ENCODE results near the gene GATA5. TPM values are rescaled to one million over a fixed set of nuclear protein-coding genes. Genes with fewer than 3 reads are reported as not detected.

GATA5 gene
- total RNA-seq, 5 donors from 2014 or later (not counting 1 experiment from before 2014, with no cell fraction given) = not detected

DNA sequence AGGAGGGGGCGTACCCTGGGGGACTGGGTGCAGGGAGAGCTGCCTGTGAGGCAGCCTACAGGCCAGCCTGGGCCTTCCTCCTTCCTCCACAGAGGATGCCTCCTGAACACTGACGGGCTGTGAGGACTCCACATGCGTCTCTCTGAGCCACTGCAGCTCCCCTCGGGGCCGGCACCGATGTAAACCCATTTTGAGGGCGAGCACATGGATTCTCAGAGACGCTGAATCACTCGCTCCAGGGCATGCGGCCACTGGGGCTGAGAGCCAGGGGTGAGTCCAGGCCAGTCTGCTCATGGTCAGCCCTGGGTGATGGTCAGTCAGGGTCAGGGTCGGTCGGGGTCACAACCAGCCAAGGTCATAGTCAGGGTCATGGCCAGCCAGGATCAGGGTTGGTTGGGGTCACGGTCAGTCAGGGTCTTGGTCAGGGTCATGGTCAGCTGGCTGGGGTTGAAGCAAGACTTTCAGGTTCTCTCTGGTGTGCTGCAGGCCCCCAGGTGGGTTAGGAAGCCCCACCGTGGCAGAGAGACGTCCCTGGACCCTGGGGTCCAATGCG is 33.7 kb downstream of the GATA5 start:
- no peaks in the 10 kb centered on the region for H3K36me3 Mint-ChIP-seq
- CTCF ChIA-PET = no interaction called here
- no peak overlapping the region for H3K4me3 Mint-ChIP-seq
- no peaks in the 10 kb centered on the region for H3K9me3 Mint-ChIP-seq
- Histone ChIP-seq H3K9me3 (no peaks in the 10 kb centered on the region), H3K27ac (ENCODE audit: low read length) (no peak overlapping the region), H3K27me3 (replicated peaks in 1 of 2; ENCODE audit: control insufficient read depth in 2 of 2, extremely low read depth in 1 of 2, insufficient read depth in 2 of 2, low read length in 1 of 2) (peaks cover 0 to 67% of the 10 kb centered on the region in 2 experiments), H3K4me3 (ENCODE audit: control insufficient read depth in 1 of 2, extremely low read depth in 1 of 2, low read length in 1 of 2) (no peak overlapping the region), H3K36me3 (ENCODE audit: control insufficient read depth in 2 of 2, extremely low read depth in 1 of 2, insufficient read depth in 1 of 2, low read length in 1 of 2) (no peaks in the 10 kb centered on the region), H3K4me1 (ENCODE audit: control insufficient read depth in 1 of 2, extremely low read depth in 1 of 2, insufficient read depth in 2 of 2, low read length in 2 of 2) (no peaks in the 10 kb centered on the region)
- DNase-seq = no peak
- WGBS (ENCODE audit: insufficient coverage) = 77% methylated on average over 16 of the region's 16 CpGs
- no peak overlapping the region for H3K27ac Mint-ChIP-seq
- POLR2A ChIA-PET = no interaction called here
- peaks cover 7 to 32% of the 10 kb centered on the region in 2 donors for H3K27me3 Mint-ChIP-seq
- no peak for ATAC-seq (replicated peaks in 1 of 4)
- H3K4me1 Mint-ChIP-seq = no peaks in the 10 kb centered on the region

DNA sequence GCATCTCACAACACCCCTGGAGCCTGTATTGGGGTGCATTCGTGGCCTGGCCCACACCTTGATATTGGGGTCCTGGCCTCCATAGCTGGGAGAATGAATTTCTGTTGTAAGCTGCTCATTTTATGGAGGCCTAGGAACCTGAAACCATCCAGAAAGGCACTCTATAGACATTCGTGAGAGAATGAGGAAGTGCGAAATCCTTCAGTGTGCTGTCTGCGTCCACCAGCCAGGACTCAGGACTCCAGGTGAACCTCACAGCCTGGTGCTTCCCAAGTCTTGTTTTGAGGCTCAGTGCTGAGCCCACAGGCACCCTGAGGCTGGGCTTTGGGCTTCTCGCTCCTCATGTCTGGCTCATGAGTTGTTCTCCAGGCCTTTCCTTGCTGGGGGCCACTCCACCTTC is 36.6 kb downstream of the GATA5 start:
- Histone ChIP-seq H3K4me3 (ENCODE audit: control insufficient read depth in 1 of 2, extremely low read depth in 1 of 2, low read length in 1 of 2) (no peak overlapping the region), H3K27ac (ENCODE audit: low read length) (no peak overlapping the region), H3K36me3 (ENCODE audit: control insufficient read depth in 2 of 2, extremely low read depth in 1 of 2, insufficient read depth in 1 of 2, low read length in 1 of 2) (no peaks in the 10 kb centered on the region), H3K4me1 (ENCODE audit: control insufficient read depth in 1 of 2, extremely low read depth in 1 of 2, insufficient read depth in 2 of 2, low read length in 2 of 2) (no peaks in the 10 kb centered on the region), H3K27me3 (replicated peaks in 1 of 2; ENCODE audit: control insufficient read depth in 2 of 2, extremely low read depth in 1 of 2, insufficient read depth in 2 of 2, low read length in 1 of 2) (peaks cover 0 to 70% of the 10 kb centered on the region in 2 experiments), H3K9me3 (no peaks in the 10 kb centered on the region)
- Mint-ChIP-seq H3K36me3 (no peaks in the 10 kb centered on the region), H3K27me3 (peaks cover 19 to 52% of the 10 kb centered on the region in 2 donors), H3K9me3 (no peaks in the 10 kb centered on the region), H3K4me1 (no peaks in the 10 kb centered on the region), H3K4me3 (no peak overlapping the region), H3K27ac (no peak overlapping the region)
- ATAC-seq (replicated peaks in 1 of 4) (no peak), DNase-seq (no peak)
- POLR2A ChIA-PET = no interaction called here
- WGBS (ENCODE audit: insufficient coverage) = 47% methylated on average over 4 of the region's 5 CpGs
- CTCF ChIA-PET = no interaction called here

DNA sequence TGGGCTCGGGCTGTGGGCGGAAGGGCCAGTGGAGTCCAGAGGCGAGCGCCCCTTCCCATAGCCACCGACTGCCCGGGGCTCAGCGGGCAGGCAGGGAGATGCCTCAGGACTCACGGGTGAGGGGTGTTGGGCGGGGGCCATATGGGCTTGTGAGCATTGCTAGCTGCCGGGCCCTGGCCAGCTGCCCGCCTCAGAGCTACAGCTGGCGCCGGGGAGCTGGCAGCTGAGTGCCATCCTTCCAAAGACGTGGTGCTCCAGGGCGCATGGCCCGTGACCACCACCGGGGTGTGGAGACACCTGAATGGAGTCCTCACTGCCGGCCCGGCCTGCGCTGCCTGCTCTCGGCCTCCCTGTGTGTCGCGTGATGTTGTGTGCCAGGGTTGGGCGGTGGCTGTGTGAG is 37.9 kb downstream of the GATA5 start:
- Mint-ChIP-seq H3K9me3 (no peaks in the 10 kb centered on the region), H3K36me3 (no peaks in the 10 kb centered on the region), H3K4me1 (no peaks in the 10 kb centered on the region), H3K4me3 (no peak overlapping the region), H3K27ac (no peak overlapping the region), H3K27me3 (peaks cover 19 to 55% of the 10 kb centered on the region in 2 donors)
- Histone ChIP-seq H3K27ac (ENCODE audit: low read length) (no peak overlapping the region), H3K4me3 (ENCODE audit: control insufficient read depth in 1 of 2, extremely low read depth in 1 of 2, low read length in 1 of 2) (no peak overlapping the region), H3K27me3 (replicated peaks in 1 of 2; ENCODE audit: control insufficient read depth in 2 of 2, extremely low read depth in 1 of 2, insufficient read depth in 2 of 2, low read length in 1 of 2) (peaks cover 0 to 80% of the 10 kb centered on the region in 2 experiments), H3K4me1 (ENCODE audit: control insufficient read depth in 1 of 2, extremely low read depth in 1 of 2, insufficient read depth in 2 of 2, low read length in 2 of 2) (no peaks in the 10 kb centered on the region), H3K36me3 (ENCODE audit: control insufficient read depth in 2 of 2, extremely low read depth in 1 of 2, insufficient read depth in 1 of 2, low read length in 1 of 2) (no peaks in the 10 kb centered on the region), H3K9me3 (no peaks in the 10 kb centered on the region)
- 87% methylated on average over 24 of the region's 24 CpGs for WGBS (ENCODE audit: insufficient coverage)
- DNase-seq (no peak), ATAC-seq (replicated peaks in 1 of 4) (no peak)
- ChIA-PET CTCF (no interaction called here), POLR2A (no interaction called here)

DNA sequence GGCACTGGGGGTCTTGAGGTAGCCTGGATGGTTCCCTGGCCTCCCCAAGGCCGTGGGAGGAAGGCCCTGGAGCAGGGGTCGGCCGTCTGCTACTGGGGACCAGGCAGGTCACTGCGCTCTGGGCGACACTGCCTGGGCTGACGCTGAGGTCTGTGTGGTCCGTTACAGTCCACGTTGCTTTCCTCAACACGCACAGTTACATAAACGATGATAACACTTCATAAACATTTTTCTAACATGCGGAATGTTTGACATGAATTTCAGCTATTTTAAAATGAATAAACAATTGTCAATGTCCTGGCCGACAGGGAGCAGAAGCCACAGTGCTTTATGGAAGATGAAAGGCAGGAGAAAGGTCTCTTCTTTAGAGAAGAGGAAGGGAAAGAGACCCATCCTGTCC is 38.3 kb downstream of the GATA5 start:
- H3K9me3 ChIP-seq = no peaks in the 10 kb centered on the region
- H3K36me3 Mint-ChIP-seq = no peaks in the 10 kb centered on the region
- peaks cover 19 to 52% of the 10 kb centered on the region in 2 donors for H3K27me3 Mint-ChIP-seq
- DNase-seq = no peak
- H3K9me3 Mint-ChIP-seq = no peaks in the 10 kb centered on the region
- ATAC-seq (replicated peaks in 1 of 4) = no peak
- peaks cover 0 to 81% of the 10 kb centered on the region in 2 experiments for H3K27me3 ChIP-seq (replicated peaks in 1 of 2; ENCODE audit: control insufficient read depth in 2 of 2, extremely low read depth in 1 of 2, insufficient read depth in 2 of 2, low read length in 1 of 2)
- H3K4me3 Mint-ChIP-seq = no peak overlapping the region
- WGBS (ENCODE audit: insufficient coverage) = 87% methylated on average over 6 of the region's 12 CpGs
- ChIA-PET CTCF (no interaction called here), POLR2A (no interaction called here)
- H3K27ac Mint-ChIP-seq = no peak overlapping the region
- no peaks in the 10 kb centered on the region for H3K4me1 Mint-ChIP-seq
- H3K4me3 ChIP-seq (ENCODE audit: control insufficient read depth in 1 of 2, extremely low read depth in 1 of 2, low read length in 1 of 2) = no peak overlapping the region
- H3K36me3 ChIP-seq (ENCODE audit: control insufficient read depth in 2 of 2, extremely low read depth in 1 of 2, insufficient read depth in 1 of 2, low read length in 1 of 2) = no peaks in the 10 kb centered on the region
- H3K4me1 ChIP-seq (ENCODE audit: control insufficient read depth in 1 of 2, extremely low read depth in 1 of 2, insufficient read depth in 2 of 2, low read length in 2 of 2) = no peaks in the 10 kb centered on the region
- H3K27ac ChIP-seq (ENCODE audit: low read length) = no peak overlapping the region

DNA sequence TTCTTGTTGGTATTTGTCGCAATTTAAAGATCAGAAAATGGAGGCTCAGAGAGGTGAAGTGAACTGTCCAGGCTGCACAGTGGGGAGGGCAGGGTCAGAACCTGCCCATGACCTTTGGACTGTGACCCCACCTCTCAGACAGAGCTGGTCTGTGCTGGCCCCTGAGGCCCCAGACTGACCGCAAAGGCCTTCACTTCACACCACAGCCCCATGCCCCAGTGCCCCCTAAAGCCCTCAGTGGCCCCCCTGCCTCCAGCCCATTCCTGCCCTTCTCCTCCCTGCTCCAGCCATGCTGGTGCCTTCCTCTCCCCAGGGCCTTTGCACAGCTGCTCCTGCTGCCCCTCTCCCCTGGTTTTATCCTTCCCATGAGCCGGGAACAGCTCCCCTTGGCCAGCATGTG is 39.1 kb downstream of the GATA5 start:
- no peak overlapping the region for H3K4me3 Mint-ChIP-seq
- 94% methylated on average over 3 of the region's 3 CpGs for WGBS (ENCODE audit: insufficient coverage)
- no peak overlapping the region for H3K4me3 ChIP-seq (ENCODE audit: control insufficient read depth in 1 of 2, extremely low read depth in 1 of 2, low read length in 1 of 2)
- DNase-seq (no peak), ATAC-seq (replicated peaks in 1 of 4) (no peak)
- no peaks in the 10 kb centered on the region for H3K4me1 ChIP-seq (ENCODE audit: control insufficient read depth in 1 of 2, extremely low read depth in 1 of 2, insufficient read depth in 2 of 2, low read length in 2 of 2)
- no peaks in the 10 kb centered on the region for H3K4me1 Mint-ChIP-seq
- H3K36me3 ChIP-seq (ENCODE audit: control insufficient read depth in 2 of 2, extremely low read depth in 1 of 2, insufficient read depth in 1 of 2, low read length in 1 of 2) = no peaks in the 10 kb centered on the region
- no peak overlapping the region for H3K27ac ChIP-seq (ENCODE audit: low read length)
- peaks cover 19 to 52% of the 10 kb centered on the region in 2 donors for H3K27me3 Mint-ChIP-seq
- H3K9me3 ChIP-seq = no peaks in the 10 kb centered on the region
- H3K9me3 Mint-ChIP-seq = no peaks in the 10 kb centered on the region
- peaks cover 0 to 78% of the 10 kb centered on the region in 2 experiments for H3K27me3 ChIP-seq (replicated peaks in 1 of 2; ENCODE audit: control insufficient read depth in 2 of 2, extremely low read depth in 1 of 2, insufficient read depth in 2 of 2, low read length in 1 of 2)
- ChIA-PET CTCF (no interaction called here), POLR2A (no interaction called here)
- H3K36me3 Mint-ChIP-seq = no peaks in the 10 kb centered on the region
- no peak overlapping the region for H3K27ac Mint-ChIP-seq

DNA sequence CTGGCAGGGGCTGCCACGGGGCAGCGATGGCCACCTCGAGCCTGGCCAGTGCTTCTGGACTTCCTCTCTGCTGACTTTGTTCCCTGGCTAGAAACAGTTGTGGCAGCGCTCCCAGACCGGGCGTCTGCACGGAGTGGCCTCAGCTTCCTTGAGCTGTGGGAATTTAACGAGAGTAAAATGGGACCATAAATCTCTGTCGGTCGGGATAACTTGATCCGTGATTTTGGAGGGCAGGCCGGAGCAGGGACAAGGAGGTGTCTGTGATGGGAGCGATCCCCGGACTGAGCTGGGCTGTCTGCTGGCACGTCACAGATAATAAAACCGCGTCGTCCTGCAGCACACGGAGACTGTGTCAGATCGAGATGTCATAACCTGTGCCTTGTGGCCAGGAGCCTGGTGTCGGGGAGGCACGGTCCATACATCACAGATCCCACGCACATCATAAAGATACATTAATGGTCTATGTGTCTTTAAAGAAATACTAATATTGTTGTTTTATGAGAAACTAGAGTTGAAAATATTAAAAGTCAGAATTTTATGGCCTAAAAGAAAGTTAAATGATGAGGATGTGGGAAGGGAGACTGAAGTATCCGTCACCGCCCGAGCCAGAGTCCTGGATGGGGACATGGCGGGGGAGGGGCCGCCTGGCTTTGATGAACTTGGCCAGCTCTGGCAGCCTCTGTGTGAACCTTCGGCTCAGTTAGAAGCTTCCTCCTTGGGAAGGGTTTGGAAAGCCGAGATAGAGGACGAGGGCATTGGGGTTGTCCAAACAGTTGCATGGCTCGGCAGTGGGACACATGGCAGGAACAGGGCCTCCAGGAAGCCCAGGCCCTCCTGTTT is 41.9 kb downstream of the GATA5 start:
- no peak overlapping the region for H3K27ac Mint-ChIP-seq
- Histone ChIP-seq H3K4me1 (ENCODE audit: control insufficient read depth in 1 of 2, extremely low read depth in 1 of 2, insufficient read depth in 2 of 2, low read length in 2 of 2) (no peaks in the 10 kb centered on the region), H3K27ac (ENCODE audit: low read length) (no peak overlapping the region), H3K27me3 (replicated peaks in 1 of 2; ENCODE audit: control insufficient read depth in 2 of 2, extremely low read depth in 1 of 2, insufficient read depth in 2 of 2, low read length in 1 of 2) (peaks cover 0 to 64% of the 10 kb centered on the region in 2 experiments), H3K36me3 (ENCODE audit: control insufficient read depth in 2 of 2, extremely low read depth in 1 of 2, insufficient read depth in 1 of 2, low read length in 1 of 2) (no peaks in the 10 kb centered on the region), H3K9me3 (no peaks in the 10 kb centered on the region), H3K4me3 (ENCODE audit: control insufficient read depth in 1 of 2, extremely low read depth in 1 of 2, low read length in 1 of 2) (no peak overlapping the region)
- no peaks in the 10 kb centered on the region for H3K9me3 Mint-ChIP-seq
- ChIA-PET CTCF (no interaction called here), POLR2A (no interaction called here)
- whole genome bisulfite sequencing (ENCODE audit: insufficient coverage) = 41% methylated on average over 28 of the region's 32 CpGs
- no peak for ATAC-seq (replicated peaks in 1 of 4)
- no peaks in the 10 kb centered on the region for H3K4me1 Mint-ChIP-seq
- no peaks in the 10 kb centered on the region for H3K36me3 Mint-ChIP-seq
- H3K27me3 Mint-ChIP-seq = peaks cover 22 to 53% of the 10 kb centered on the region in 2 donors
- no peak overlapping the region for H3K4me3 Mint-ChIP-seq
- no peak for DNase-seq

Measured in T-cell (primary cell).